SK-N-SH (cell line): ENCODE results near the gene AP3B2.

Experiments
- EP300 ChIP-seq, 2 experiments: IDR thresholded peaks; 2 replicates each; pipeline versions ENCODE4 v1.4.0 to v1.6.1; 2012; ENCODE audit warnings: borderline replicate concordance in 1 of 2, low read depth in 1 of 2, low read length in 1 of 2
- EZH2phosphoT487 ChIP-seq: fragments of 200-600 bp; sonication (generic); IDR thresholded peaks from 2 replicates; pipeline ENCODE4 v1.6.1; 2017; ENCODE audit warnings: low read depth, mixed run types, mild to moderate bottlenecking, antibody characterized with exemption, moderate library complexity, borderline replicate concordance
- MXI1 ChIP-seq: IDR thresholded peaks from 2 replicates; pipeline ENCODE4 v1.6.1; 2012; ENCODE audit warnings: mild to moderate bottlenecking, low read depth, low read length, improper control_type of control experiment
- RAD21 ChIP-seq: IDR thresholded peaks from 2 replicates; pipeline ENCODE4 v1.6.1; 2012; ENCODE audit warnings: mild to moderate bottlenecking, low read length
- YY1 ChIP-seq: IDR thresholded peaks from 2 replicates; pipeline ENCODE4 v1.4.0; 2012; ENCODE audit warnings: low read depth, mild to moderate bottlenecking
- TF ChIP-seq, protein P1 (sequence below): fragments of 200-600 bp; sonication (generic); IDR thresholded peaks from 2 replicates; pipeline ENCODE4 v1.6.1; 2017; ENCODE audit warnings: antibody characterized with exemption, mild to moderate bottlenecking, moderate library complexity
- TF ChIP-seq, protein P2 (sequence below): fragments of 150-350 bp; IDR thresholded peaks from 2 replicates; pipeline ENCODE4 v1.6.1; 2017; ENCODE audit warnings: antibody characterized with exemption, low read length, low read depth, borderline replicate concordance
- TF ChIP-seq, protein P3 (sequence below): IDR thresholded peaks from 2 replicates; pipeline ENCODE4 v1.6.1; 2012; ENCODE audit warnings: mild to moderate bottlenecking, low read depth, low read length, moderate library complexity

DNA sequence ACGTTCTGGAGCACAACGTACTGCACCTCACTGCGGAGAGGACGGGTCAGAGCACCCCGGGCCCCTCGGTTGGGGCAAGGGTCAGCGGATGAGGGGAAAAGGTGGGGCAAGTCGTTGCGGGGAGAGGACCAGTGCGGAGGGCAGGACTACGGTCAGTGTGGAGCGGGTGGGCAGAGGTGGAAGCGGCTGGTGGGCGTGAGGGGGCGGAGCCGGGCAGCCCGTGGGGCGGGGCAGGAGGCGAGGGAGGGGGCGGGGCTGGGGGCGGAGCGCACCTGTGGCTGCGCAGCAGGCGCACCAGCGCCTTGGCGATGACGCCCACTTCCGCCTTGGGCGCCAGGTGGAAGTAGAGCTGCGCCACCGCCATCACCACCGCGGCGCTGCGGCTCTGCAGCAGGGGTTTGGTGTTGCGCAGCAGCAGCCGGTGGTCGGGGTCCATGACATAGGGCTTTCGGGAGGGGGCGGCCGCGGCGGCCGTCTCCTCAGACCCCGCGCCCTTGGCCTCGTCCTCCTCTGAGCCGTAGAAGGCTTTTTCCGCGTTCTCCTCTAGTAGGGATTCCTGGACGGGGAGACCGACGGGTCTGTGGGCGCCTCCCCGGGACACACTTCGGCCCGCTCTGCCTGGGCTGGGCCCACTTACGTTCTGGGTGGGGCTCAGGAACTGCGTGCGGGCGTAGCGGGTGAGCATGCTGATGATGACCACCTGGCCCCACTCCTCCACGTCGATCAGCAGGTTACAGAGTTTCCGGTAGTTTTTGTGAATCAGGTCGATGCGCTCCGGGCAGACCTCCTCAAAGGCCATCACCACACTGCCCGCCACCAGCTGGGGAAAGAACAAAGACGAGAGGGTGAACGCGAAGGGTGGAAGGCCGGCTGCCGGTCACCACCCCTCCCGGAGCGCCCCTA, 29.2 kb downstream of the AP3B2 start:
- TF ChIP-seq MXI1 = no peak
- TF ChIP-seq, protein P1, sequence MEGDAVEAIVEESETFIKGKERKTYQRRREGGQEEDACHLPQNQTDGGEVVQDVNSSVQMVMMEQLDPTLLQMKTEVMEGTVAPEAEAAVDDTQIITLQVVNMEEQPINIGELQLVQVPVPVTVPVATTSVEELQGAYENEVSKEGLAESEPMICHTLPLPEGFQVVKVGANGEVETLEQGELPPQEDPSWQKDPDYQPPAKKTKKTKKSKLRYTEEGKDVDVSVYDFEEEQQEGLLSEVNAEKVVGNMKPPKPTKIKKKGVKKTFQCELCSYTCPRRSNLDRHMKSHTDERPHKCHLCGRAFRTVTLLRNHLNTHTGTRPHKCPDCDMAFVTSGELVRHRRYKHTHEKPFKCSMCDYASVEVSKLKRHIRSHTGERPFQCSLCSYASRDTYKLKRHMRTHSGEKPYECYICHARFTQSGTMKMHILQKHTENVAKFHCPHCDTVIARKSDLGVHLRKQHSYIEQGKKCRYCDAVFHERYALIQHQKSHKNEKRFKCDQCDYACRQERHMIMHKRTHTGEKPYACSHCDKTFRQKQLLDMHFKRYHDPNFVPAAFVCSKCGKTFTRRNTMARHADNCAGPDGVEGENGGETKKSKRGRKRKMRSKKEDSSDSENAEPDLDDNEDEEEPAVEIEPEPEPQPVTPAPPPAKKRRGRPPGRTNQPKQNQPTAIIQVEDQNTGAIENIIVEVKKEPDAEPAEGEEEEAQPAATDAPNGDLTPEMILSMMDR = no peak
- TF ChIP-seq YY1 = no peak
- TF ChIP-seq, protein P2, sequence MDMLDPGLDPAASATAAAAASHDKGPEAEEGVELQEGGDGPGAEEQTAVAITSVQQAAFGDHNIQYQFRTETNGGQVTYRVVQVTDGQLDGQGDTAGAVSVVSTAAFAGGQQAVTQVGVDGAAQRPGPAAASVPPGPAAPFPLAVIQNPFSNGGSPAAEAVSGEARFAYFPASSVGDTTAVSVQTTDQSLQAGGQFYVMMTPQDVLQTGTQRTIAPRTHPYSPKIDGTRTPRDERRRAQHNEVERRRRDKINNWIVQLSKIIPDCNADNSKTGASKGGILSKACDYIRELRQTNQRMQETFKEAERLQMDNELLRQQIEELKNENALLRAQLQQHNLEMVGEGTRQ = no peak
- no peak for TF ChIP-seq EP300 (IDR thresholded peaks at IDR 0.05; ENCODE audit: borderline replicate concordance in 1 of 2, low read depth in 1 of 2, low read length in 1 of 2)
- TF ChIP-seq, protein P3, sequence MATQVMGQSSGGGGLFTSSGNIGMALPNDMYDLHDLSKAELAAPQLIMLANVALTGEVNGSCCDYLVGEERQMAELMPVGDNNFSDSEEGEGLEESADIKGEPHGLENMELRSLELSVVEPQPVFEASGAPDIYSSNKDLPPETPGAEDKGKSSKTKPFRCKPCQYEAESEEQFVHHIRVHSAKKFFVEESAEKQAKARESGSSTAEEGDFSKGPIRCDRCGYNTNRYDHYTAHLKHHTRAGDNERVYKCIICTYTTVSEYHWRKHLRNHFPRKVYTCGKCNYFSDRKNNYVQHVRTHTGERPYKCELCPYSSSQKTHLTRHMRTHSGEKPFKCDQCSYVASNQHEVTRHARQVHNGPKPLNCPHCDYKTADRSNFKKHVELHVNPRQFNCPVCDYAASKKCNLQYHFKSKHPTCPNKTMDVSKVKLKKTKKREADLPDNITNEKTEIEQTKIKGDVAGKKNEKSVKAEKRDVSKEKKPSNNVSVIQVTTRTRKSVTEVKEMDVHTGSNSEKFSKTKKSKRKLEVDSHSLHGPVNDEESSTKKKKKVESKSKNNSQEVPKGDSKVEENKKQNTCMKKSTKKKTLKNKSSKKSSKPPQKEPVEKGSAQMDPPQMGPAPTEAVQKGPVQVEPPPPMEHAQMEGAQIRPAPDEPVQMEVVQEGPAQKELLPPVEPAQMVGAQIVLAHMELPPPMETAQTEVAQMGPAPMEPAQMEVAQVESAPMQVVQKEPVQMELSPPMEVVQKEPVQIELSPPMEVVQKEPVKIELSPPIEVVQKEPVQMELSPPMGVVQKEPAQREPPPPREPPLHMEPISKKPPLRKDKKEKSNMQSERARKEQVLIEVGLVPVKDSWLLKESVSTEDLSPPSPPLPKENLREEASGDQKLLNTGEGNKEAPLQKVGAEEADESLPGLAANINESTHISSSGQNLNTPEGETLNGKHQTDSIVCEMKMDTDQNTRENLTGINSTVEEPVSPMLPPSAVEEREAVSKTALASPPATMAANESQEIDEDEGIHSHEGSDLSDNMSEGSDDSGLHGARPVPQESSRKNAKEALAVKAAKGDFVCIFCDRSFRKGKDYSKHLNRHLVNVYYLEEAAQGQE = no peak
- TF ChIP-seq EZH2phosphoT487 = no peak
- no peak for TF ChIP-seq RAD21
